ENCODE results near the gene ZNF223. TPM values are rescaled to one million over a fixed set of nuclear protein-coding genes. Genes with fewer than 3 reads are reported as not detected.

The ZNF223 gene
- total and polyA plus RNA-seq, 9 of the 15 experiments (the other 6 are each of a cell fraction or from before 2014, with no cell fraction given): 0.21 to 1.8 (median 0.71) TPM

DNA sequence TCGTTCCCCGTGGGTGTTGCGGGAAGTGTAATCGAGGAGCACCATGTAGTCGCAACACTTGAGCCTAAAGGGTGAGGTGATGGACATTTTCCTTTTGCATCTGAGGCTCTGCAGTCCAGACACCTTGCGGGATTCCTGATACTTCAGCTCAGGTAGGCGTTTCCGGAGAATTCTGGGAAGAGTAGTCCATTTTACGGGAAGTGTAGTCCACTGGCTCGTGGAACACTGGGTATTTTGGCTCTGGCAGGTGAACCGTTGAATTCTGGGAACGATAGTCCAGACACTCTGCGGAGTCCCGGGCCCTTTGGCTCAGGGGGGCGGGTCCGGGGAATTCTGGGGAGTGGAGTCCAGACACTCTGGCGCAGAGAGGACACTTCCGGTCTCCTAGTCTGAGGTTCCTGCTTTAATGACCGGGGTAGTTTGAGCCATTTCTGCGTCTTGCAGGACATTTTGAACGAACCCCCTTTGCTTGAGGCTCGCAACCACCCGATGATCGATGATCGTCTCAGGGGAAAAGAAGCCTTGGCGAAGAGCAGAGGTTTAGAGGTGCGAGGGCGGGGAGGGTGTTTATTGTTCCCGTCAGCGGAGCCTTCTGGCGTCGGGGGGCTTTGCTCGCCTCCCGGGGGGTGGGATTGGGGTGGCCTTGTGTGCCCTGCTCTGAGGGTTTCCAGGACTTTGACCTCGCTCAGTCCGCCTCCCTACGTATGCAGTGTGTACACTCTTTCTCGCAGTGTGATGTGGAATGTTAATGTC is at the start of gene ZNF223 (continued):
- TF ChIP-seq, protein P1, sequence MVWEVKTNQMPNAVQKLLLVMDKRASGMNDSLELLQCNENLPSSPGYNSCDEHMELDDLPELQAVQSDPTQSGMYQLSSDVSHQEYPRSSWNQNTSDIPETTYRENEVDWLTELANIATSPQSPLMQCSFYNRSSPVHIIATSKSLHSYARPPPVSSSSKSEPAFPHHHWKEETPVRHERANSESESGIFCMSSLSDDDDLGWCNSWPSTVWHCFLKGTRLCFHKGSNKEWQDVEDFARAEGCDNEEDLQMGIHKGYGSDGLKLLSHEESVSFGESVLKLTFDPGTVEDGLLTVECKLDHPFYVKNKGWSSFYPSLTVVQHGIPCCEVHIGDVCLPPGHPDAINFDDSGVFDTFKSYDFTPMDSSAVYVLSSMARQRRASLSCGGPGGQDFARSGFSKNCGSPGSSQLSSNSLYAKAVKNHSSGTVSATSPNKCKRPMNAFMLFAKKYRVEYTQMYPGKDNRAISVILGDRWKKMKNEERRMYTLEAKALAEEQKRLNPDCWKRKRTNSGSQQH (CRISPR knock-in tag; IDR thresholded peaks at IDR 0.05): 0 out of 2 replicates have a peak, but pooled peaks have one; percentile 22
- TF ChIP-seq, protein P2, sequence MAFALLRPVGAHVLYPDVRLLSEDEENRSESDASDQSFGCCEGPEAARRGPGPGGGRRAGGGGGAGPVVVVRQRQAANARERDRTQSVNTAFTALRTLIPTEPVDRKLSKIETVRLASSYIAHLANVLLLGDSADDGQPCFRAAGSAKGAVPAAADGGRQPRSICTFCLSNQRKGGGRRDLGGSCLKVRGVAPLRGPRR (CRISPR knock-in tag; IDR thresholded peaks at IDR 0.05): no peak
- TF ChIP-seq, protein P3, sequence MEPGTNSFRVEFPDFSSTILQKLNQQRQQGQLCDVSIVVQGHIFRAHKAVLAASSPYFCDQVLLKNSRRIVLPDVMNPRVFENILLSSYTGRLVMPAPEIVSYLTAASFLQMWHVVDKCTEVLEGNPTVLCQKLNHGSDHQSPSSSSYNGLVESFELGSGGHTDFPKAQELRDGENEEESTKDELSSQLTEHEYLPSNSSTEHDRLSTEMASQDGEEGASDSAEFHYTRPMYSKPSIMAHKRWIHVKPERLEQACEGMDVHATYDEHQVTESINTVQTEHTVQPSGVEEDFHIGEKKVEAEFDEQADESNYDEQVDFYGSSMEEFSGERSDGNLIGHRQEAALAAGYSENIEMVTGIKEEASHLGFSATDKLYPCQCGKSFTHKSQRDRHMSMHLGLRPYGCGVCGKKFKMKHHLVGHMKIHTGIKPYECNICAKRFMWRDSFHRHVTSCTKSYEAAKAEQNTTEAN (CRISPR knock-in tag; IDR thresholded peaks at IDR 0.05): no peak
- TF ChIP-seq DACH1 (IDR thresholded peaks at IDR 0.05; ENCODE audit: partially characterized antibody): no peak
- peak; percentile 20 for TF ChIP-seq TAF1 (IDR thresholded peaks at IDR 0.05; ENCODE audit: control insufficient read depth, extremely low read depth, insufficient read depth, low read length, severe bottlenecking)
- no peak for TF ChIP-seq FIP1L1 (IDR thresholded peaks at IDR 0.05; ENCODE audit: low read depth, low read length, poor library complexity, severe bottlenecking)
- no peak for TF ChIP-seq KLF6 (CRISPR knock-in tag; IDR thresholded peaks at IDR 0.05; ENCODE audit: borderline replicate concordance)
- TF ChIP-seq, protein P4, sequence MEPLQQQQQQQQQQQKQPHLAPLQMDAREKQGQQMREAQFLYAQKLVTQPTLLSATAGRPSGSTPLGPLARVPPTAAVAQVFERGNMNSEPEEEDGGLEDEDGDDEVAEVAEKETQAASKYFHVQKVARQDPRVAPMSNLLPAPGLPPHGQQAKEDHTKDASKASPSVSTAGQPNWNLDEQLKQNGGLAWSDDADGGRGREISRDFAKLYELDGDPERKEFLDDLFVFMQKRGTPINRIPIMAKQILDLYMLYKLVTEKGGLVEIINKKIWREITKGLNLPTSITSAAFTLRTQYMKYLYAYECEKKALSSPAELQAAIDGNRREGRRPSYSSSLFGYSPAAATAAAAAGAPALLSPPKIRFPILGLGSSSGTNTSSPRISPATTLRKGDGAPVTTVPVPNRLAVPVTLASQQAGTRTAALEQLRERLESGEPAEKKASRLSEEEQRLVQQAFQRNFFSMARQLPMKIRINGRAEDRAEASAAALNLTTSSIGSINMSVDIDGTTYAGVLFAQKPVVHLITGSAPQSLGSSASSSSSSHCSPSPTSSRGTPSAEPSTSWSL (CRISPR knock-in tag; IDR thresholded peaks at IDR 0.05; ENCODE audit: borderline replicate concordance): no peak
- no peak for TF ChIP-seq KAT2B (IDR thresholded peaks at IDR 0.05; ENCODE audit: low read depth, low read length)
- TF ChIP-seq, protein P5, sequence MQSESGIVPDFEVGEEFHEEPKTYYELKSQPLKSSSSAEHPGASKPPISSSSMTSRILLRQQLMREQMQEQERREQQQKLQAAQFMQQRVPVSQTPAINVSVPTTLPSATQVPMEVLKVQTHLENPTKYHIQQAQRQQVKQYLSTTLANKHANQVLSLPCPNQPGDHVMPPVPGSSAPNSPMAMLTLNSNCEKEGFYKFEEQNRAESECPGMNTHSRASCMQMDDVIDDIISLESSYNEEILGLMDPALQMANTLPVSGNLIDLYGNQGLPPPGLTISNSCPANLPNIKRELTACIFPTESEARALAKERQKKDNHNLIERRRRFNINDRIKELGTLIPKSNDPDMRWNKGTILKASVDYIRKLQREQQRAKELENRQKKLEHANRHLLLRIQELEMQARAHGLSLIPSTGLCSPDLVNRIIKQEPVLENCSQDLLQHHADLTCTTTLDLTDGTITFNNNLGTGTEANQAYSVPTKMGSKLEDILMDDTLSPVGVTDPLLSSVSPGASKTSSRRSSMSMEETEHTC (IDR thresholded peaks at IDR 0.05): no peak
- no peak for TF ChIP-seq ZNF3 (CRISPR knock-in tag; IDR thresholded peaks at IDR 0.05)
- no peak for TF ChIP-seq ZNF551 (CRISPR knock-in tag; IDR thresholded peaks at IDR 0.05)
- TF ChIP-seq, protein P6, sequence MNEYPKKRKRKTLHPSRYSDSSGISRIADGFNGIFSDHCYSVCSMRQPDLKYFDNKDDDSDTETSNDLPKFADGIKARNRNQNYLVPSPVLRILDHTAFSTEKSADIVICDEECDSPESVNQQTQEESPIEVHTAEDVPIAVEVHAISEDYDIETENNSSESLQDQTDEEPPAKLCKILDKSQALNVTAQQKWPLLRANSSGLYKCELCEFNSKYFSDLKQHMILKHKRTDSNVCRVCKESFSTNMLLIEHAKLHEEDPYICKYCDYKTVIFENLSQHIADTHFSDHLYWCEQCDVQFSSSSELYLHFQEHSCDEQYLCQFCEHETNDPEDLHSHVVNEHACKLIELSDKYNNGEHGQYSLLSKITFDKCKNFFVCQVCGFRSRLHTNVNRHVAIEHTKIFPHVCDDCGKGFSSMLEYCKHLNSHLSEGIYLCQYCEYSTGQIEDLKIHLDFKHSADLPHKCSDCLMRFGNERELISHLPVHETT (CRISPR knock-in tag; conservative IDR thresholded peaks at IDR 0.05 in 1 of 2, IDR thresholded peaks at IDR 0.05 in 1 of 2): peak in 1 of 2 experiments; percentile 75; a peak in 2 of 4 replicates
- no peak for TF ChIP-seq HMG20A (CRISPR knock-in tag; conservative IDR thresholded peaks at IDR 0.05)
- no peak for TF ChIP-seq SAFB2 (IDR thresholded peaks at IDR 0.05; ENCODE audit: borderline replicate concordance, low read depth, low read length, severe bottlenecking)
- no peak for TF ChIP-seq PRMT5 (CRISPR knock-in tag; IDR thresholded peaks at IDR 0.05)
- TF ChIP-seq, protein P7, sequence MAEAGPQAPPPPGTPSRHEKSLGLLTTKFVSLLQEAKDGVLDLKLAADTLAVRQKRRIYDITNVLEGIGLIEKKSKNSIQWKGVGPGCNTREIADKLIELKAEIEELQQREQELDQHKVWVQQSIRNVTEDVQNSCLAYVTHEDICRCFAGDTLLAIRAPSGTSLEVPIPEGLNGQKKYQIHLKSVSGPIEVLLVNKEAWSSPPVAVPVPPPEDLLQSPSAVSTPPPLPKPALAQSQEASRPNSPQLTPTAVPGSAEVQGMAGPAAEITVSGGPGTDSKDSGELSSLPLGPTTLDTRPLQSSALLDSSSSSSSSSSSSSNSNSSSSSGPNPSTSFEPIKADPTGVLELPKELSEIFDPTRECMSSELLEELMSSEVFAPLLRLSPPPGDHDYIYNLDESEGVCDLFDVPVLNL (CRISPR knock-in tag; IDR thresholded peaks at IDR 0.05; ENCODE audit: low read depth): no peak
